ENCODE data around the gene C1orf21.

DNA sequence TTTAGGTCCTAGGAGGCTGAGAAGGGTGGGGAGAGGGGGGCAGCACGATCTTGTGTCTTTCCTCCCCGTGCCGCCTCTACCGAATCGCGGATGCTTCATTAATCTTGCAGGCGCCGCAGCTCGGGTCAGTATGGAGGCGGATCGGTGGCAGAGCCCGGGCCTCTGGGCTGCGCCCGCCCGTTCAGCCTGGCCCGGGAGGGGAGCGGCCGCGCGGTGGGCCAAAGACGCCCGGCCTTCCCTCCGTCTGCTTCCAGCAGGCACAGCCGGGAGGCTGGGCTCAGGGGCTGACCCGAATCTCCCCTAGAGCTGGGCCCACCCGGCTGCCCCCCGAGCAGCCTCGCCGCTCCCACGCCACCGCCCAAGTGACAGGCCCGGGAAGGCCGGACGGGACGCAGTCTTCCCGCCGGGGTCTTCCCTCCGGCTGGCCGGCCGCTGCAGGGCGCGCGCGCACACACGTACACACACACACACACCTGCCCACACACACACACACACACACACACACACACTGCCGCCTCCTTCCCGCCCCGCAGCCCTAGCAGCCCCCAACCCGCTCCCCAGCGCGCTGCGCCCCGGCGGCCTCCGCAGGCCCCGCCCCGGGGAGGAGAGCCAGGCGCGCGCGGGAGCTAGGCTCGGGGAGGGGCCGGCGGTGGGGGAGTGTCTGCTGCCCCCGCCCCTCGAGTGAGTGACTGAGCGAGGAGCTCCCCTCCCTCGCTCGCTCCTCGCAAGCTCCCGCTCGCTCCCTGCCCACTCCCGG lies at the start of gene C1orf21:
- TF ChIP-seq POLR2AphosphoS5 (IDR thresholded peaks at IDR 0.05; ENCODE audit: low read depth, low read length): no peak
- TF ChIP-seq POLR2A (IDR thresholded peaks at IDR 0.05; ENCODE audit: low read depth, low read length): no peak
- no peak for TF ChIP-seq TAF1 (IDR thresholded peaks at IDR 0.05; ENCODE audit: low read depth, low read length)
- no peak for TF ChIP-seq POU2F2 (IDR thresholded peaks at IDR 0.05; ENCODE audit: low read depth, low read length)
- no peak for TF ChIP-seq SPI1 (IDR thresholded peaks at IDR 0.05; ENCODE audit: low read depth, low read length)
- no peak for TF ChIP-seq PAX5 (IDR thresholded peaks at IDR 0.05; ENCODE audit: insufficient read depth, low read length, severe bottlenecking)

Measured in GM12891 (cell line).